Measurements from ENCODE around the gene NIPBL.

NIPBL gene

GRCh38 chr5:37028910-37029309 is 152.3 kb downstream of the NIPBL start:
- DNase-seq (ENCODE audit: low read depth), result no peak
- H3K4me3 ChIP-seq (ENCODE audit: low read length), result no peak overlapping the region
- no peak for TF ChIP-seq CTCF (IDR thresholded peaks at IDR 0.05; ENCODE audit: insufficient read depth, low read depth, low read length, missing control alignments)

GRCh38 chr5:37029436-37029835 is 152.9 kb downstream of the NIPBL start:
- no peak overlapping the region for H3K4me3 ChIP-seq (ENCODE audit: low read length)
- no peak for TF ChIP-seq CTCF (IDR thresholded peaks at IDR 0.05; ENCODE audit: insufficient read depth, low read depth, low read length, missing control alignments)
- no peak for DNase-seq (ENCODE audit: low read depth)

- no peak overlapping the region for H3K4me3 ChIP-seq (ENCODE audit: low read length)
- no peak for TF ChIP-seq CTCF (IDR thresholded peaks at IDR 0.05; ENCODE audit: insufficient read depth, low read depth, low read length, missing control alignments)
- DNase-seq (ENCODE audit: low read depth), result no peak
These were observed 158.4 kb downstream of the NIPBL start for GRCh38 chr5:37034955-37035354.

GRCh38 chr5:37037840-37038239 is 161.3 kb downstream of the NIPBL start:
- no peak overlapping the region for H3K4me3 ChIP-seq (ENCODE audit: low read length)
- no peak for DNase-seq (ENCODE audit: low read depth)

GRCh38 chr5:37039824-37040223 is 163.3 kb downstream of the NIPBL start:
- no peak for DNase-seq (ENCODE audit: low read depth)

More at GRCh38 chr5:37037840-37038239, 161.3 kb downstream of the NIPBL start:
- no peak for TF ChIP-seq CTCF (IDR thresholded peaks at IDR 0.05; ENCODE audit: insufficient read depth, low read depth, low read length, missing control alignments)

GRCh38 chr5:37043693-37044092 is 167.1 kb downstream of the NIPBL start:
- DNase-seq (ENCODE audit: low read depth), result no peak
- peak; percentile 18 for TF ChIP-seq CTCF (IDR thresholded peaks at IDR 0.05; ENCODE audit: insufficient read depth, low read depth, low read length, missing control alignments)
- no peak overlapping the region for H3K4me3 ChIP-seq (ENCODE audit: low read length)

More at GRCh38 chr5:37039824-37040223, 163.3 kb downstream of the NIPBL start:
- H3K4me3 ChIP-seq (ENCODE audit: low read length), result no peak overlapping the region
- TF ChIP-seq CTCF (IDR thresholded peaks at IDR 0.05; ENCODE audit: insufficient read depth, low read depth, low read length, missing control alignments), result no peak

- no peak for TF ChIP-seq CTCF (IDR thresholded peaks at IDR 0.05; ENCODE audit: insufficient read depth, low read depth, low read length, missing control alignments)
- DNase-seq (ENCODE audit: low read depth), result no peak
- no peak overlapping the region for H3K4me3 ChIP-seq (ENCODE audit: low read length)
These were observed 167.6 kb downstream of the NIPBL start for GRCh38 chr5:37044120-37044519.

Data from epithelial cell of esophagus (primary cell).